Measurements from ENCODE around the gene IMP3. TPM values are rescaled to one million over a fixed set of nuclear protein-coding genes. Genes with fewer than 3 reads are reported as not detected.
A peak's percentile ranks its signal among the peaks of the same experiment; 100 is the strongest.
"Not testable (repeated sequence)": the region's sequence is repeated elsewhere in the genome, so short reads cannot be mapped to it uniquely, and the experiment has no call there.

The IMP3 gene
- total and polyA plus RNA-seq, 5 donors = 39.4 to 49.3 (median 47.9) TPM

DNA sequence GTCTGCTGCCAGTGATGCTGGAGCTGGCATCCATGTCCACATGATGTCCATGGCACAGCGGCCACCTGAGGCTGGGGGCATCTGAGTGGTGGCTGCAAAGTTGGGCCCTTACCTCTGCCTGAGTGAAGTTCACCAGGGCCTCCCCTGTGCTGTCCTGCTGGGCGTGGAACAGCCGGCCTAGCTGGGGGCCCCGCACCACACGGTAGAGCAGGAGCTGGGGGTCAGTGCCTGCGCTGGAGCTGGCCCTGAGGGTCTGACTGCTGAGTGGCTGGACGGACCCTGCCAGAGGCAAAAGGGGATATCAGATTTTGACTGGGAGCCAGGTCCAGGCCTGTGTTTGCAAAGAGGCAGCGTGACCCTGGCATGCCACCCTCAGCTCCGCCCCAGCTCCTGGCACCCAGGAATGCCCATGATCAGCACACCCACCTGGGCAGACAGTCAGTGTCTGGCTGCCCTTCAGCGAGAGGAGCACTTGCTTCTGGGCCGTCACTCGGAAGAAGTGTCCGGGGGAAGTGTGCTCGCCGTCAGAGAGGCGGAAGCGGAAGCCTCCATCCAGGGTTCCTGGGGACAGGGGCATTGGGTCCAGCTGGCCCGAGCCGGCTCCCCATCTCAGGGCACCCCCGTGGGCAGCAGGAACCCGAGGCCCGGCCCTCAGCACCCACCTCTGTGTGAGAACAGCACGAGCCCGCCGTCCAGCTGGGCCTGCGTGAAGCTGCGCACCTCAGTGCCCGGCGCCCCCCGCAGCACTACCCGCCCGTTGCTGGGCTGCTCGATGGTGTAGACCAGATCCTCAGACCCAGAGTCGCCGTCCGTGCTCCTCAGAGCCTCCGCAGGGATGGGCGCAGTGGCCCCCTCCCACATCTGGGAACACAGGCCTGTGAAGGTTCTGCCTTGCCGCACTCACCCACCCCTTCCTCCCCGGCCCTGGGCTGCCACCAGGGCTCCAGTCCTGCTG lies 42.4 kb upstream of the IMP3 start:
- Histone ChIP-seq H3K4me3 (ENCODE audit: low read length) (no peak overlapping the region), H3K4me1 (ENCODE audit: control insufficient read depth, insufficient read depth, low read length) (no peaks in the 10 kb centered on the region), H3K27ac (ENCODE audit: low read length) (no peak overlapping the region), H3K27me3 (ENCODE audit: control insufficient read depth, insufficient read depth) (no peaks in the 10 kb centered on the region), H3K9me3 (ENCODE audit: control insufficient read depth, low read length) (no peaks in the 10 kb centered on the region)
- intact Hi-C loops (cut with DNase I) = loop anchor here in 1 of 4 donors (10.0 kb wide), 2 partner anchors 48 to 52 kb away; no protein-coding TSS in a partner anchor
- 89% methylated on average over 40 of the region's 40 CpGs for WGBS
- no peak for ATAC-seq
- peak in 1 of 3 donors; percentile 58 for DNase-seq

- WGBS = 76% methylated on average over 11 of the region's 11 CpGs
- DNase-seq (no peak), ATAC-seq (no peak)
- intact Hi-C loops (cut with DNase I) = loop anchor here in 1 of 4 donors (10.0 kb wide), 2 partner anchors 45 to 55 kb away; no protein-coding TSS in a partner anchor
- H3K9me3 ChIP-seq (ENCODE audit: control insufficient read depth, low read length) = no peaks in the 10 kb centered on the region
- H3K4me3 ChIP-seq (ENCODE audit: low read length) = no peak overlapping the region
- H3K27me3 ChIP-seq (ENCODE audit: control insufficient read depth, insufficient read depth) = no peaks in the 10 kb centered on the region
- H3K27ac ChIP-seq (ENCODE audit: low read length) = no peak overlapping the region
- H3K4me1 ChIP-seq (ENCODE audit: control insufficient read depth, insufficient read depth, low read length) = no peaks in the 10 kb centered on the region
These were observed 40.2 kb upstream of the IMP3 start for GRCh38 chr15:75680007-75680789.

- intact Hi-C loops (cut with DNase I); H3K4me1 ChIP-seq (ENCODE audit: control insufficient read depth, insufficient read depth, low read length); H3K4me3 ChIP-seq (ENCODE audit: low read length); ATAC-seq; DNase-seq; H3K27me3 ChIP-seq (ENCODE audit: control insufficient read depth, insufficient read depth); H3K9me3 ChIP-seq (ENCODE audit: control insufficient read depth, low read length); H3K27ac ChIP-seq (ENCODE audit: low read length): not testable (repeated sequence)
- WGBS = 95% methylated on average over 6 of the region's 6 CpGs
These were observed 38.3 kb upstream of the IMP3 start for GRCh38 chr15:75678324-75678690.

GRCh38 chr15:75677465-75678323 lies 37.7 kb upstream of the IMP3 start:
- intact Hi-C loops (cut with DNase I) = no loop called here
- H3K27ac ChIP-seq (ENCODE audit: low read length) = no peak overlapping the region
- peaks cover 15% of the 10 kb centered on the region for H3K4me1 ChIP-seq (ENCODE audit: control insufficient read depth, insufficient read depth, low read length)
- no peak overlapping the region for H3K4me3 ChIP-seq (ENCODE audit: low read length)
- no peaks in the 10 kb centered on the region for H3K9me3 ChIP-seq (ENCODE audit: control insufficient read depth, low read length)
- 86% methylated on average over 16 of the region's 16 CpGs for WGBS
- ATAC-seq (no peak), DNase-seq (no peak)
- H3K27me3 ChIP-seq (ENCODE audit: control insufficient read depth, insufficient read depth) = no peaks in the 10 kb centered on the region

GRCh38 chr15:75676688-75677464 lies 36.9 kb upstream of the IMP3 start:
- 81% methylated on average over 30 of the region's 30 CpGs for WGBS
- Histone ChIP-seq H3K27ac (ENCODE audit: low read length) (no peak overlapping the region), H3K27me3 (ENCODE audit: control insufficient read depth, insufficient read depth) (no peaks in the 10 kb centered on the region), H3K4me3 (ENCODE audit: low read length) (no peak overlapping the region), H3K9me3 (ENCODE audit: control insufficient read depth, low read length) (no peaks in the 10 kb centered on the region), H3K4me1 (ENCODE audit: control insufficient read depth, insufficient read depth, low read length) (peaks cover 23% of the 10 kb centered on the region)
- intact Hi-C loops (cut with DNase I) = no loop called here
- DNase-seq (peak in 1 of 3 donors; percentile 77), ATAC-seq (no peak)

DNA sequence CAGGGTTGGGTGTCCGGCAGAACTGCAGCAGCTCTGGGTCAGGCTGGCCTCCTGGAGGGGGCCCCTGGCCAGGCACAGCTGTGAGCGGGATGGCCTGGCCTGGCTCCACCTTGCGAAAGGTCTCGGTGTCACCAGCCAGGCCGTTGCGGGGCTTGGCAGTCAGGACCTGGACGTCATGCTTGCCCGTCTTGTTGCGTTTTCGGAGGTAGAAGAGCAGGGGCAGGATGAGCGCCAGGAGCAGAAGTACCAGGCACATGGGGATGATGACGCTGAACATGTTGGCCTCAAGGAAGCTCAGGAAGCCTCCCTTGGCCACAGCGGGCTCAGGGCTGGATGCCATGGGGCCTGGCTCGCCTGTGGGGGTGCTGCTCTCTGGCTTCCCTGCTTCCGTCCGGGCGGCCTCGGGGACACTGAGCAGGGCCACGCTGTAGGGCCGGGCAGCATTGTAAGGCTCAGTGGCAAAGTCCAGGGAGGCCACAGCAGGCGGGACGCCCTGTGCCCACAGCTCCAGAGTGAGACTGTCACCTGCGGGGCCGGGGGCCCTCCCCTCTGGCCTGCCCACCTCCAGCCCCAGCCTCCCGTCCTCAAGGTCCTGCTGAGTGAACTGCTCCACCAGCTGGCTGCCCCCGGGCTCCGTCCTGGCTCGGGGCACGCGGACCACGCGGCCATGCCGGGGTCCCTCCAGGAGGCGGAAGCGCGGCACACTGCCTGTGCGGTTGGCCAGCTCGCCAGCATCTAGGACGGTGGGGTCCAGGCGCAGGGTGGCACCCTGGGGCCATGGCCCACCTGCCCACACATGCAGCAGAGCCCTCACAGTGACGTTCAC lies 35.8 kb upstream of the IMP3 start:
- intact Hi-C loops (cut with DNase I) = no loop called here
- peak; percentile 75 to 83 (median 78) for DNase-seq
- Histone ChIP-seq H3K4me3 (ENCODE audit: low read length) (no peak overlapping the region), H3K27ac (ENCODE audit: low read length) (no peak overlapping the region), H3K27me3 (ENCODE audit: control insufficient read depth, insufficient read depth) (no peaks in the 10 kb centered on the region), H3K9me3 (ENCODE audit: control insufficient read depth, low read length) (no peaks in the 10 kb centered on the region), H3K4me1 (ENCODE audit: control insufficient read depth, insufficient read depth, low read length) (peaks cover 24% of the 10 kb centered on the region)
- 85% methylated on average over 41 of the region's 41 CpGs for WGBS
- ATAC-seq = peak; percentile 11 to 31

DNA sequence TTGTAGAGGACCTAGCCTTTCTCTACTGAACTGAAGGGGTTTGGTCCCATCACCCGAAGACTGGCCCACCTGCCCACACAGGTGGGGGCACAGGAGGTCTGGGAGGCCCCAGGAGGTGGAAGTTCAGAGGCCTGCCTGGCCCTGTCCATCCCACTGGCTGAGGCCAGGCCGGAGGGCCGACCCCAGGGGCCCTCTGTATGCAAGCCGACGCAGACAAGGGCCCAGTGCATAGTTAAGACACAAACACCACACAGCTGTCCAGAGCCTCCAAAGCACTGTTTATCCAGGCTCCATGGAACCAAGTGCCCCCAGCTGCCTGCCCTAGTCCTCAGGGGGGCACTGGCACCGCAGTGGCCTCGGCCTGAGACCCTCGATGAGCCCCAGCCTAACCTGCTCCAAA lies 34.3 kb upstream of the IMP3 start:
- intact Hi-C loops (cut with DNase I) = no loop called here
- ATAC-seq (no peak), DNase-seq (no peak)
- Histone ChIP-seq H3K4me1 (ENCODE audit: control insufficient read depth, insufficient read depth, low read length) (peaks cover 26% of the 10 kb centered on the region), H3K4me3 (ENCODE audit: low read length) (no peak overlapping the region), H3K27ac (ENCODE audit: low read length) (no peak overlapping the region), H3K27me3 (ENCODE audit: control insufficient read depth, insufficient read depth) (no peaks in the 10 kb centered on the region), H3K9me3 (ENCODE audit: control insufficient read depth, low read length) (no peaks in the 10 kb centered on the region)
- 72% methylated on average over 8 of the region's 8 CpGs for WGBS

- intact Hi-C loops (cut with DNase I) = no loop called here
- H3K4me1 ChIP-seq (ENCODE audit: control insufficient read depth, insufficient read depth, low read length) = peaks cover 26% of the 10 kb centered on the region
- H3K27me3 ChIP-seq (ENCODE audit: control insufficient read depth, insufficient read depth) = no peaks in the 10 kb centered on the region
- peak; percentile 93 to 95 (median 94) for DNase-seq
- H3K27ac ChIP-seq (ENCODE audit: low read length) = peak overlapping the region; percentile 54
- no peak overlapping the region for H3K4me3 ChIP-seq (ENCODE audit: low read length)
- WGBS = 44% methylated on average over 10 of the region's 10 CpGs
- no peaks in the 10 kb centered on the region for H3K9me3 ChIP-seq (ENCODE audit: control insufficient read depth, low read length)
- ATAC-seq = peak; percentile 79 to 85
These were observed 33.6 kb upstream of the IMP3 start for GRCh38 chr15:75673426-75674235.

All from right cardiac atrium (tissue), 5 donors.